HepG2 (cell line): Measurements from ENCODE around the gene HSF2BP. TPM values are rescaled to one million over a fixed set of nuclear protein-coding genes. Genes with fewer than 3 reads are reported as not detected.

Experiments
- FOXK1 ChIP-seq: sonication (generic); formaldehyde crosslinking; IDR thresholded peaks from 2 replicates; pipeline ENCODE4 v1.4.0; 2020; ENCODE audit warnings: low read depth, missing genetic modification reagents, borderline replicate concordance
- FOXO1 ChIP-seq: sonication (generic); formaldehyde crosslinking; IDR thresholded peaks from 2 replicates; pipeline ENCODE4 v1.4.0; 2020; ENCODE audit warnings: missing genetic modification reagents
- HOXA3 ChIP-seq: sonication (generic); formaldehyde crosslinking; IDR thresholded peaks from 2 replicates; pipeline ENCODE4 v1.5.0; 2020; ENCODE audit warnings: missing genetic modification reagents
- JUN ChIP-seq: sonication (generic); formaldehyde crosslinking; IDR thresholded peaks from 2 replicates; pipeline ENCODE4 v1.4.0; 2020; ENCODE audit warnings: mild to moderate bottlenecking, missing genetic modification reagents
- KDM4B ChIP-seq: sonication (generic); formaldehyde crosslinking; IDR thresholded peaks from 2 replicates; pipeline ENCODE4 v1.4.0; 2020; ENCODE audit warnings: missing genetic modification reagents
- PAF1 ChIP-seq: IDR thresholded peaks from 2 replicates; pipeline ENCODE4 v1.6.1; 2016; ENCODE audit warnings: missing genetic modification reagents, missing compliant biosample characterization
- PAWR ChIP-seq: sonication (generic); formaldehyde crosslinking; IDR thresholded peaks from 2 replicates; pipeline ENCODE4 v1.4.0; 2020; ENCODE audit warnings: missing genetic modification reagents, mild to moderate bottlenecking, borderline replicate concordance
- SP4 ChIP-seq: sonication (generic); formaldehyde crosslinking; IDR thresholded peaks from 2 replicates; pipeline ENCODE4 v1.8.1; 2023; ENCODE audit warnings: mild to moderate bottlenecking, missing genetic modification reagents
- SYNCRIP ChIP-seq: fragments of 200-400 bp; formaldehyde crosslinking; IDR thresholded peaks from 2 replicates; pipeline ENCODE4 v1.6.1; 2018; ENCODE audit warnings: mild to moderate bottlenecking, low read depth, low read length; ENCODE audit not compliant: insufficient read depth
- TAF1 ChIP-seq: sonication (generic); formaldehyde crosslinking; IDR thresholded peaks from 2 replicates; pipeline ENCODE4 v1.4.0; 2020; ENCODE audit warnings: missing genetic modification reagents
- TMF1 ChIP-seq: sonication (generic); formaldehyde crosslinking; IDR thresholded peaks from 2 replicates; pipeline ENCODE4 v1.8.1; 2022; ENCODE audit warnings: low read depth, missing genetic modification reagents
- U2AF2 ChIP-seq: fragments of 200-400 bp; formaldehyde crosslinking; IDR thresholded peaks from 2 replicates; pipeline ENCODE4 v1.6.1; 2017; ENCODE audit warnings: low read depth, mild to moderate bottlenecking, low read length
- YY1 ChIP-seq: IDR thresholded peaks from 2 replicates; pipeline ENCODE4 v1.6.1; 2011; ENCODE audit warnings: low read length, low read depth, moderate library complexity, mild to moderate bottlenecking; ENCODE audit not compliant: insufficient read depth, insufficient replicate concordance
- ZNF121 ChIP-seq: sonication (generic); formaldehyde crosslinking; IDR thresholded peaks from 2 replicates; pipeline ENCODE4 v1.5.0; 2020; ENCODE audit warnings: mild to moderate bottlenecking, missing genetic modification reagents
- ZNF207 ChIP-seq: fragments of 450-650 bp; IDR thresholded peaks from 2 replicates; pipeline ENCODE4 v1.6.1; 2016; ENCODE audit warnings: antibody characterized with exemption, borderline replicate concordance
- ZNF224 ChIP-seq: sonication (generic); formaldehyde crosslinking; IDR thresholded peaks from 2 replicates; pipeline ENCODE4 v1.5.0; 2020; ENCODE audit warnings: mild to moderate bottlenecking, missing genetic modification reagents
- ZNF24 ChIP-seq: fragments of 450-650 bp; IDR thresholded peaks from 2 replicates; pipeline ENCODE4 v1.6.1; 2017; ENCODE audit warnings: antibody characterized with exemption, mild to moderate bottlenecking
- ZNF33A ChIP-seq: sonication (generic); formaldehyde crosslinking; IDR thresholded peaks from 2 replicates; pipeline ENCODE4 v1.5.1; 2020; ENCODE audit warnings: missing genetic modification reagents, mild to moderate bottlenecking, moderate library complexity, borderline replicate concordance
- ZNF446 ChIP-seq: sonication (generic); formaldehyde crosslinking; IDR thresholded peaks from 2 replicates; pipeline ENCODE4 v1.5.0; 2020; ENCODE audit warnings: mild to moderate bottlenecking, missing genetic modification reagents
- ZNF572 ChIP-seq: sonication (generic); formaldehyde crosslinking; IDR thresholded peaks from 2 replicates; pipeline ENCODE4 v1.5.1; 2020; ENCODE audit warnings: mild to moderate bottlenecking, missing genetic modification reagents
- ZNF615 ChIP-seq: sonication (generic); formaldehyde crosslinking; IDR thresholded peaks from 2 replicates; pipeline ENCODE4 v1.5.0; 2020; ENCODE audit warnings: mild to moderate bottlenecking, missing genetic modification reagents, borderline replicate concordance
- ZNF652 ChIP-seq: IDR thresholded peaks from 2 replicates; pipeline ENCODE4 v1.6.1; 2016; ENCODE audit warnings: low read depth, borderline replicate concordance
- ZNF772 ChIP-seq: sonication (generic); formaldehyde crosslinking; IDR thresholded peaks from 2 replicates; pipeline ENCODE4 v1.5.0; 2020; ENCODE audit warnings: mild to moderate bottlenecking, missing genetic modification reagents
- ZNF883 ChIP-seq: sonication (generic); formaldehyde crosslinking; IDR thresholded peaks from 2 replicates; pipeline ENCODE4 v1.5.1; 2020; ENCODE audit warnings: mild to moderate bottlenecking, missing genetic modification reagents; ENCODE audit errors: not compliant biosample characterization
- polyA plus RNA-seq, 8 experiments: library from polyadenylated mRNA; depleted of rRNA in 3 of 8; stranded (reverse) in 7 of 8; unstranded in 1 of 8; fragments of >200 nt; fragmentation: Illumina TruSeq in 4 of 8; extraction: Trizol in 4 of 8; gene quantifications; 2 replicates each; pipeline versions ENCODE4 v1.2.1 to v1.2.3, GENCODE V29; 2011 to 2016; ENCODE audit warnings: low read depth in 4 of 8, missing spikeins in 1 of 8, mixed read lengths in 1 of 8; ENCODE audit not compliant: insufficient read depth in 1 of 8
- total RNA-seq, 5 experiments: library from RNA; depleted of rRNA; stranded (reverse); fragments of >200 nt; fragmentation: Illumina TruSeq; extraction: Trizol; gene quantifications; 2 replicates each; pipeline ENCODE4 v1.2.3, GENCODE V29; 2016; ENCODE audit warnings: low read depth in 1 of 5
- TF ChIP-seq, protein P1 (sequence below): sonication (generic); formaldehyde crosslinking; IDR thresholded peaks from 2 replicates; pipeline ENCODE4 v1.5.0; 2020; ENCODE audit warnings: missing genetic modification reagents, mild to moderate bottlenecking, borderline replicate concordance
- TF ChIP-seq, protein P2 (sequence below), 2 experiments: sonication (generic) in 1 of 2; formaldehyde crosslinking in 1 of 2; IDR thresholded peaks; 2 replicates each; pipeline versions ENCODE4 v1.4.0 to v1.6.1; 2016 to 2020; ENCODE audit warnings: borderline replicate concordance in 1 of 2, low read depth in 1 of 2, mild to moderate bottlenecking in 1 of 2, missing genetic modification reagents in 1 of 2

HSF2BP gene
- total and polyA plus RNA-seq, 2 of the 13 experiments (the other 11 are each of a cell fraction or from before 2014, with no cell fraction given): 0.67 to 2.2 TPM

DNA sequence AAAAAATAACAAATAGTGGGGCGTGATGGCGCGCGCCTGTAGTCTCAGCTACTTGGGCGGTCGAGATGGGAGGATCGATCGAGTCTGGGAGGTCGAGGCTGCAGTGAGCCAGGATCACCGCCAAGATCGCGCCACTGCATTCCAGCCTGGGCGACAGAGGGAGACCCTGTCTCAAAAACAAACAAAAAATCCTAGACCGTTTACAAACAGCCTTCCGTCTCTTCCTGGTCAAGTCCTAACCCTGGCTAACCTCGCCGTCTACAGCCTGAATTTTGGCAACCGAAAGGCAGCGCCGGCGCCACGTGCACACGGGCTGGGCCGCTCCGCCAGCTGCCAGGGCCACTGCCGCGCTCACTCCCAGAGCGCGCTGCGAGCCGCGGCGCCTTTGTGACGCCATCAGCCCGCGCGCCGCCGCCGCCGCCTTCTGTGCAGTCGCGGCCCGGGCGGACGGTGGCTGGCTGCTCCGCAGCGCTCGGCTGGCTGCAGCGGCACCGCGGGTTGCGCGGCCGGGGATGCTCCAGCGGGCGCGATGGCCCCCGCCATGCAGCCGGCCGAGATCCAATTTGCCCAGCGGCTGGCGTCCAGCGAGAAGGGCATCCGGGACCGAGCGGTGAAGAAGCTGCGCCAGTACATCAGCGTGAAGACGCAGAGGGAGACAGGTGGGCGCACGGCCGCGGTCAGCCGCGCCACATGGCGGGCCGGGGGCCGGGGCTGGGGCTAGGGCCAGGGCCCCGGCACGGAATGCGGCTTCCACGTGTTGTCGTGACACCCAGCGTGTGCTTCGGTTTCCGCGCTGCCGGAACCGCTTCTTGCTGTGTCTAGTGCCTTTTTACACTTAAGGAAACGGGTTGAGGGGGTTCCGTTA, at the start of gene HSF2BP, which contains the start of gene RRP1B (continued):
- no peak for TF ChIP-seq PAWR (CRISPR knock-in tag)
- TF ChIP-seq HOXA3: peak; percentile 99
- TF ChIP-seq PAF1 (CRISPR knock-in tag): no peak
- TF ChIP-seq, protein P1, sequence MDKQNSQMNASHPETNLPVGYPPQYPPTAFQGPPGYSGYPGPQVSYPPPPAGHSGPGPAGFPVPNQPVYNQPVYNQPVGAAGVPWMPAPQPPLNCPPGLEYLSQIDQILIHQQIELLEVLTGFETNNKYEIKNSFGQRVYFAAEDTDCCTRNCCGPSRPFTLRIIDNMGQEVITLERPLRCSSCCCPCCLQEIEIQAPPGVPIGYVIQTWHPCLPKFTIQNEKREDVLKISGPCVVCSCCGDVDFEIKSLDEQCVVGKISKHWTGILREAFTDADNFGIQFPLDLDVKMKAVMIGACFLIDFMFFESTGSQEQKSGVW: no peak
- peak; percentile 82 for TF ChIP-seq ZNF772 (CRISPR knock-in tag)
- no peak for TF ChIP-seq ZNF207
- TF ChIP-seq YY1: peak; percentile 84
- TF ChIP-seq JUN (CRISPR knock-in tag): peak; percentile 86
- peak; percentile 95 for TF ChIP-seq ZNF883 (CRISPR knock-in tag)
- TF ChIP-seq FOXK1 (CRISPR knock-in tag): no peak
- TF ChIP-seq ZNF33A (CRISPR knock-in tag): no peak
- TF ChIP-seq ZNF446: no peak
- TF ChIP-seq, protein P2, sequence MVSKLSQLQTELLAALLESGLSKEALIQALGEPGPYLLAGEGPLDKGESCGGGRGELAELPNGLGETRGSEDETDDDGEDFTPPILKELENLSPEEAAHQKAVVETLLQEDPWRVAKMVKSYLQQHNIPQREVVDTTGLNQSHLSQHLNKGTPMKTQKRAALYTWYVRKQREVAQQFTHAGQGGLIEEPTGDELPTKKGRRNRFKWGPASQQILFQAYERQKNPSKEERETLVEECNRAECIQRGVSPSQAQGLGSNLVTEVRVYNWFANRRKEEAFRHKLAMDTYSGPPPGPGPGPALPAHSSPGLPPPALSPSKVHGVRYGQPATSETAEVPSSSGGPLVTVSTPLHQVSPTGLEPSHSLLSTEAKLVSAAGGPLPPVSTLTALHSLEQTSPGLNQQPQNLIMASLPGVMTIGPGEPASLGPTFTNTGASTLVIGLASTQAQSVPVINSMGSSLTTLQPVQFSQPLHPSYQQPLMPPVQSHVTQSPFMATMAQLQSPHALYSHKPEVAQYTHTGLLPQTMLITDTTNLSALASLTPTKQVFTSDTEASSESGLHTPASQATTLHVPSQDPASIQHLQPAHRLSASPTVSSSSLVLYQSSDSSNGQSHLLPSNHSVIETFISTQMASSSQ (IDR thresholded peaks at IDR 0.05; ENCODE audit: low read depth): no peak
- TF ChIP-seq, protein P2 (CRISPR knock-in tag; IDR thresholded peaks at IDR 0.05; ENCODE audit: borderline replicate concordance): peak; percentile 68; the same call in 1 of the 2 replicates
- peak; percentile 87; the same call in 1 of the 2 replicates for TF ChIP-seq ZNF224 (CRISPR knock-in tag)
- TF ChIP-seq ZNF572: no peak
- peak; percentile 52; the same call in 1 of the 2 replicates for TF ChIP-seq ZNF121 (CRISPR knock-in tag)
- no peak for TF ChIP-seq U2AF2
- no peak for TF ChIP-seq ZNF652 (CRISPR knock-in tag)
- peak; percentile 76 for TF ChIP-seq TAF1
- peak; percentile 52; the same call in 1 of the 2 replicates for TF ChIP-seq KDM4B
- peak; percentile 36; the same call in 1 of the 2 replicates for TF ChIP-seq FOXO1
- TF ChIP-seq SYNCRIP: no peak
- no peak for TF ChIP-seq ZNF615 (CRISPR knock-in tag)
- peak; percentile 94 for TF ChIP-seq TMF1 (CRISPR knock-in tag)
- TF ChIP-seq SP4 (CRISPR knock-in tag): peak; percentile 89
- no peak for TF ChIP-seq ZNF24
